ENCODE data around the gene CAMK2G.

DNA sequence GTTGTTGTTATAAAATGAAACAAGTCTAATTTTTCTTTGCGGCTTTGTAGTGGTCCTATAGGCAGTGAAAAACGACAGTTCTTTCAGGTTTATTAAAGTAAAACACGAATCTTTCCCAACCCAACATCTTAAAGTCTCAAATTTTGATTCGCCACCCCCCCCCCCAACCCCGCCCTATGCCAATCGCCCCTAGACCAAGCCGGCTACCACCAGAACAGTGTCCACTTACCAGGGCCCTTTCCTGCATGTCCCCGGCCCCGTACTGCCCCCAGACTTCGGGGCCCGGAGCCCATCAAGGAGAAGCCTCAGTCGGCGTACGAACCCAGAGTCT is 92.8 kb downstream of the CAMK2G start:
- TF ChIP-seq, protein P1, sequence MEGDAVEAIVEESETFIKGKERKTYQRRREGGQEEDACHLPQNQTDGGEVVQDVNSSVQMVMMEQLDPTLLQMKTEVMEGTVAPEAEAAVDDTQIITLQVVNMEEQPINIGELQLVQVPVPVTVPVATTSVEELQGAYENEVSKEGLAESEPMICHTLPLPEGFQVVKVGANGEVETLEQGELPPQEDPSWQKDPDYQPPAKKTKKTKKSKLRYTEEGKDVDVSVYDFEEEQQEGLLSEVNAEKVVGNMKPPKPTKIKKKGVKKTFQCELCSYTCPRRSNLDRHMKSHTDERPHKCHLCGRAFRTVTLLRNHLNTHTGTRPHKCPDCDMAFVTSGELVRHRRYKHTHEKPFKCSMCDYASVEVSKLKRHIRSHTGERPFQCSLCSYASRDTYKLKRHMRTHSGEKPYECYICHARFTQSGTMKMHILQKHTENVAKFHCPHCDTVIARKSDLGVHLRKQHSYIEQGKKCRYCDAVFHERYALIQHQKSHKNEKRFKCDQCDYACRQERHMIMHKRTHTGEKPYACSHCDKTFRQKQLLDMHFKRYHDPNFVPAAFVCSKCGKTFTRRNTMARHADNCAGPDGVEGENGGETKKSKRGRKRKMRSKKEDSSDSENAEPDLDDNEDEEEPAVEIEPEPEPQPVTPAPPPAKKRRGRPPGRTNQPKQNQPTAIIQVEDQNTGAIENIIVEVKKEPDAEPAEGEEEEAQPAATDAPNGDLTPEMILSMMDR (conservative IDR thresholded peaks at IDR 0.05 in 1 of 2, IDR thresholded peaks at IDR 0.05 in 1 of 2; ENCODE audit: extremely low read depth in 1 of 2, insufficient read depth in 1 of 2, low read depth in 1 of 2, low read length in 2 of 2): no peak
- TF ChIP-seq EZH2 (IDR thresholded peaks at IDR 0.05; ENCODE audit: borderline replicate concordance, low read length): no peak
